Esophagus squamous epithelium (tissue), 5 donors: ENCODE results near the gene HMGXB4. TPM values are rescaled to one million over a fixed set of nuclear protein-coding genes. Genes with fewer than 3 reads are reported as not detected.

Experiments used
- DNase-seq: peaks from one replicate; lab custom pipeline; 2025; lab: John Stamatoyannopoulos, UW
- H3K27ac ChIP-seq, 4 donors: fragments of 200-600 bp; sonication (generic); one replicate each; pipeline ENCODE4 v1.5.1; 2016 to 2019; ENCODE audit warnings: mild to moderate bottlenecking in 1 of 4
- H3K27me3 ChIP-seq, 4 donors: fragments of 200-600 bp; sonication (generic); 1 replicate in 3 of 4; 2 replicates in 1 of 4; pipeline versions ENCODE4 v1.5.1 to v1.6.0; 2017 to 2021; ENCODE audit warnings: antibody characterized with exemption in 1 of 4
- H3K36me3 ChIP-seq, 3 donors: fragments of 200-600 bp; sonication (generic); one replicate each; pipeline ENCODE4 v1.5.1; 2016 to 2019
- H3K4me1 ChIP-seq, 3 donors: fragments of 200-600 bp; sonication (generic); one replicate each; pipeline ENCODE4 v1.5.1; 2017 to 2019
- H3K4me3 ChIP-seq, 4 donors: fragments of 200-600 bp; sonication (generic); 1 replicate in 3 of 4; 2 replicates in 1 of 4; pipeline ENCODE4 v1.5.1; 2016 to 2019; ENCODE audit warnings: mild to moderate bottlenecking in 2 of 4, moderate library complexity in 1 of 4
- H3K9me3 ChIP-seq, 3 donors: fragments of 200-600 bp; sonication (generic); one replicate each; pipeline ENCODE4 v1.5.1; 2016 to 2019
- CTCF ChIP-seq, 6 experiments: fragments of 450-650 bp in 4 of 6; fragments of 200-600 bp in 2 of 6; sonication (generic) in 2 of 6; IDR thresholded peaks; one replicate each; pipeline ENCODE4 v1.5.1; 2016 to 2019; ENCODE audit warnings: antibody characterized with exemption in 6 of 6, mild to moderate bottlenecking in 4 of 6, moderate library complexity in 4 of 6
- POLR2A ChIP-seq, 4 donors: fragments of 450-650 bp; IDR thresholded peaks; one replicate each; pipeline ENCODE4 v1.6.1; 2017; ENCODE audit warnings: antibody characterized with exemption in 4 of 4, mild to moderate bottlenecking in 4 of 4, moderate library complexity in 3 of 4
- WGBS, 2 donors: methylation state at CpG; one replicate each; pipeline ENCODE4 v1.1.5; 2018; 5-methylcytosine and 5-hydroxymethylcytosine counted together
- intact Hi-C: fragments of 100-400 bp; cut with DNase I; formaldehyde crosslinking; loops from one replicate; pipeline ENCODE4 v1.15.0; 2022
- small RNA-seq, 4 donors: library from RNA; depleted of rRNA; stranded (forward); fragments of <200 nt; gene quantifications; one replicate each; pipeline ENCODE3, GENCODE V24; 2016
- total RNA-seq, 4 donors: library from RNA; depleted of rRNA; stranded (reverse); fragments of >200 nt; gene quantifications; one replicate each; pipeline ENCODE4 v1.1.0, GENCODE V29; 2016
- donor health status: DM: yes; HTN: yes; CAD: no.

The HMGXB4 gene
- total RNA-seq, 4 donors from 2014 or later: 10.2 to 20.1 (median 13.5) TPM

GRCh38 chr22:35343664-35344550, 86.6 kb downstream of the HMGXB4 start:
- DNase-seq: no peak
- intact Hi-C loops: loop anchor here (10.0 kb wide), 2 partner anchors 81 to 241 kb away; no protein-coding TSS in a partner anchor
- Histone ChIP-seq H3K27ac (no peak overlapping the region), H3K9me3 (no peaks in the 10 kb centered on the region), H3K4me3 (no peak overlapping the region), H3K36me3 (peaks cover 19 to 99% (median 28%) of the 10 kb centered on the region in 3 donors), H3K4me1 (peaks cover 0 to 9% (median 0%) of the 10 kb centered on the region in 3 donors), H3K27me3 (no peaks in the 10 kb centered on the region)
- WGBS, 2 donors: 92 to 98% methylated on average over 8 to 15 of the region's 26 CpGs
- TF ChIP-seq POLR2A (IDR thresholded peaks at IDR 0.05): no peak
- no peak for TF ChIP-seq CTCF (IDR thresholded peaks at IDR 0.05)

- DNase-seq: no peak
- Histone ChIP-seq H3K4me1 (peaks cover 6 to 21% (median 9%) of the 10 kb centered on the region in 3 donors), H3K27me3 (no peaks in the 10 kb centered on the region), H3K9me3 (no peaks in the 10 kb centered on the region), H3K36me3 (peaks cover 19 to 87% (median 24%) of the 10 kb centered on the region in 3 donors), H3K4me3 (no peak overlapping the region), H3K27ac (no peak overlapping the region)
- TF ChIP-seq POLR2A (IDR thresholded peaks at IDR 0.05) (no peak), CTCF (IDR thresholded peaks at IDR 0.05) (no peak)
- intact Hi-C loops: loop anchor here (5.0 to 10.0 kb wide), 3 partner anchors 80 to 777 kb away; no protein-coding TSS in a partner anchor
- 80 to 82% methylated on average over 1 to 9 of the region's 14 CpGs for WGBS, 2 donors
These were observed 87.8 kb downstream of the HMGXB4 start for GRCh38 chr22:35344956-35345690.

Small RNA genes within 50 kb of the gene (small RNA-seq; reads per million reads assigned to genes)
- gene MIR3909 (0.80 to 1.4 (median 1.2) reads per million in 4 donors), gene MIR6069 (0 reads per million in 4 donors), gene RNU7-167P (0 reads per million in 4 donors)

Other genes starting within 250 kb of the HMGXB4 start
- gene ISX, start 191.3 kb upstream of the HMGXB4 start, total RNA-seq: not detected
- gene TOM1, start 42.4 kb downstream of the HMGXB4 start, total RNA-seq: 100 to 1,000 TPM in 2 of 4 donors, 10 to 100 TPM in 2; 72.1 to 145 (median 106) TPM
- 10 to 100 TPM; 13.0 to 39.0 (median 18.3) TPM for gene HMOX1, start 123.6 kb downstream of the HMGXB4 start, total RNA-seq
- 10 to 100 TPM; 23.1 to 48.1 (median 34.6) TPM for gene MCM5, start 142.6 kb downstream of the HMGXB4 start, total RNA-seq